ENCODE measurements around the gene ALX3. TPM values are rescaled to one million over a fixed set of nuclear protein-coding genes. Genes with fewer than 3 reads are reported as not detected.
"Not testable (repeated sequence)": the region's sequence is repeated elsewhere in the genome, so short reads cannot be mapped to it uniquely, and the experiment has no call there.

ALX3 gene
- total RNA-seq, 1 experiment from 2014 or later, result 0.35 TPM

DNA sequence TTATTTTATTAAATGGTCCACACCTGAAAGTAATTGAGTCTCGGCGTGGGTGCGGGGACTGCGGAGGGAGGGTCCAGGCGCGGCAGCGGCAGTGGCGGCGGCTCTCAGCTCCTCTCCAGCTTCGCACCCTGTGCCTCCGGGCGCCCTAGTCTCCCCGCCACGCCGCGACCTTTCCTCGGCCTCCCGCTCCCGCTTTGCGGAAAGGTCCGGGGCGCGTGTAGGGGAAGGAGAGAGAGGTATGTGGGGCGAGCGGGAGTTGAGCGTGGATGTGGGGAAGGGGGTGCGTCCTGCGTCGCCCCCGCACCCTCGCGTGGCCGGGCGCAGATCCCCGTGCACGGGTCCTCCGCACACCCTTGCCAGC, 13.4 kb upstream of the ALX3 start:
- Histone ChIP-seq H3K27me3 (ENCODE audit: control insufficient read depth, insufficient read depth, low read length) (peaks cover 79% of the 10 kb centered on the region), H3K36me3 (replicated peaks; ENCODE audit: control insufficient read depth, insufficient read depth, low read length) (no peaks in the 10 kb centered on the region), H3K4me3 (ENCODE audit: insufficient read depth, low read depth, low read length) (peak overlapping the region; percentile 28; the same call in 1 of the 2 replicates)
- DNase-seq, result peak; percentile 78

DNA sequence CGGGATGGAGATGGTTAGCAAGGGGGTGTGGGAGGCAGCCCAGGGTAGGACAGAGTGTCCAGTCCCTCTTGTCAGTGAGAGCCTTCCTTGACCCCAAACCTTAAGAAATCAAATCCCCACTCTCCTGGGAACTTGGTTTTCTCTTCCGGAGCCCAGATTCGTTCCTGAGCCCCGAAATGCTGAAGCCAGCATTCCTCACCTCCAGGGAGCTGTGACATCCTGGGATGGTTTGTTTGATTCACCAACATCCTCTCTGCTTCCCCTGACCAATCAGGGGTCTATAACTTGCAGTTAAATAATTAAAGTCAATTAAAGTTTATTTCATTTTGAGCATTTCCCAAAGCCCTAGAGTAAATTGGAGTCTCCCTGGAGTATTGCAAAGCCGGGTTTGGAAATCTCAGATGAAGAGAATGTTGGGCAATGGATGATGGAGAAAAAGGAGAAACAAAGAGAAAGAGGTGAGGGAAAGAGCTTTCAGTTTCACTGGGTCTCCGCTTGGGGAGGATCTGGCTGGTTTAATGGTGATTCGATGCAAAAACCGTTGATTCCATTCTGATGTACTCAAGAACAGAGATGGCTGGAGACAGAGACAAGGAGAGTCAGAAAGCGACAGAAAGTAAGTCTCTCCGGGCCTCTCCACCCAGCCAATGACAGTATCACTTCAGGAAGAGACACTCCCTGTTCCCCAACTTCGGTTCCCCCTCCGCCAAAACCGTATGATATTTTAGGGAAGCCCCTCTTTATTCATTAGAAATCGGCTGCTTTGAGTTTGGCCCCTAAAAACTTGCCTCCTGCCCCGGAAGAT, 12.8 kb upstream of the ALX3 start:
- peak; percentile 67 for DNase-seq
- Histone ChIP-seq H3K36me3 (replicated peaks; ENCODE audit: control insufficient read depth, insufficient read depth, low read length) (no peaks in the 10 kb centered on the region), H3K4me3 (ENCODE audit: insufficient read depth, low read depth, low read length) (peak overlapping the region; percentile 3; the same call in 1 of the 2 replicates), H3K27me3 (ENCODE audit: control insufficient read depth, insufficient read depth, low read length) (peaks cover 82% of the 10 kb centered on the region)

DNA sequence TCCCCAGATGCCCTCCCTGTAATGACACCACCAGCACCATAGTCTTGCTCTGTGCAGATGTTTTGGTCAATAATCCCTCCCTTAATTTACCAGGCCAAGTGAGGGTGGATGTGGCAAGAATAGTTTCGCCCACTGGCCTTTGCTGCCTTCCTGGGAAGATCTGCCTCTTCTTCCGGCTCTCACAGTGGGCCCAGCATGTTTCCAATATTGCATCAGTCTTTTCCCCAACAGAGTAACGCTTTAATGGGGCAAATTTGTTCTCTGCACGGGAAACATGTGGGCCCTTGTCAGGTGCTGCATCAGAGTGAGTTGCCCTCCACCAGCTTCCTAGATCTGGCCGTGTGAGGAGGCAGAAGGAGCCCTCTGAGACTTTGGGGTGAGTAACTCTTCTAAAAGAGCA, 12.0 kb upstream of the ALX3 start:
- no peaks in the 10 kb centered on the region for H3K36me3 ChIP-seq (replicated peaks; ENCODE audit: control insufficient read depth, insufficient read depth, low read length)
- no peak for DNase-seq
- H3K27me3 ChIP-seq (ENCODE audit: control insufficient read depth, insufficient read depth, low read length), result peaks cover 81% of the 10 kb centered on the region
- H3K4me3 ChIP-seq (ENCODE audit: insufficient read depth, low read depth, low read length), result no peak overlapping the region

- Histone ChIP-seq H3K27me3 (ENCODE audit: control insufficient read depth, insufficient read depth, low read length) (peaks cover 75% of the 10 kb centered on the region), H3K36me3 (replicated peaks; ENCODE audit: control insufficient read depth, insufficient read depth, low read length) (no peaks in the 10 kb centered on the region), H3K4me3 (ENCODE audit: insufficient read depth, low read depth, low read length) (no peak overlapping the region)
- no peak for DNase-seq
Measured at GRCh38 chr1:110081061-110081460, 10.6 kb upstream of the ALX3 start.

DNA sequence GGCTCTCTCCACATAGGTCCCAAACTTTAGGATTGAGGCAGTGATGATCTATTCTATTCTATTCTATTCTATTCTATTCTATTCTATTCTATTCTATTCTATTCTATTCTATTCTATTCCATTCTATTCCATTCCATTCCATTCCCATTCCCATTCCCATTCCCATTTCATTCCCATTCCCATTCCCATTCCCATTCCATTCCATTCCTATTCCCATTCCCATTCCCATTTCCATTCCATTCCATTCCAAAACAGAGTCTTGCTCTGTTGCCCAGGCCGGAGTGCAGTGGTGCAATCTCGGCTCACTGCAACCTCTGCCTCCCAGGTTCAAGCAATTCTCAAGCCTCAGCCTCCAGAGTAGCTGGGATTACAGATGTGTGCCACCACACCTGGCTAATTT, 9.5 kb upstream of the ALX3 start:
- H3K4me3 ChIP-seq (ENCODE audit: insufficient read depth, low read depth, low read length); DNase-seq; H3K36me3 ChIP-seq (replicated peaks; ENCODE audit: control insufficient read depth, insufficient read depth, low read length): not testable (repeated sequence)
- H3K27me3 ChIP-seq (ENCODE audit: control insufficient read depth, insufficient read depth, low read length), result peaks cover 65% of the 10 kb centered on the region

DNA sequence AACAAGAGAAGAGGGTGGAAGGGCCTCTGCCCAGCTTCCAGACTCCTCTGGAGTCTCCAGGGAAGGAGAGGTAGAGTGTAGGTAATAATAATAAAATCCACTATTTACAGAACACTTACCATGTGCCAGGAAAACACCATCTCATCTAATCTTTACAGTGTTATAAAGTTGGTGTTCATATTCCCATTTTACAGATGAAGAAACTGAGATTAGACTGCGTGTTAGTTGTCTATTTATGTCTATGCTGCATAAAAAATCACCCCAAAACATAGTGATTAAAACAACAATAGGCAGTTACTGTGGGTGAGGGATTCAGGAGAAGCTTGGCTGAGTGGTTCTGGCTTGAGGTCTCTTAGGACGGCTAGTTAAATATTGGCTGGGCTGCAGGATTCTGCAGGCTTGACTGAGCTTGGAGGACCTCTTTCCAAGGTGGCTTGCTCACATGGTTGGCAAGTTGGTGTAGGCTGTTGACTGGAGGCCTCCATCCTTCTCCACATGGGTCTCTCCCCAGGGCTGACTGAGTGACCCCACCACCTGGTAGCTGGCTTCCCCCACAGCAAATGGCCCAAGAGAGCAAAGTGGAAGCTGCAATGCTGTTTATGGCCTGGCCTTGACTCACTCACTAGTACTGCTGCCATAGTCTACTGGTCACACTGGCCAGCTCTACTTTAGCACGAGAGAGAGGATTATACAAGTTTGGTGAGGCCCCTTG, 6.5 kb upstream of the ALX3 start:
- DNase-seq, result no peak
- Histone ChIP-seq H3K27me3 (ENCODE audit: control insufficient read depth, insufficient read depth, low read length) (peaks cover 61% of the 10 kb centered on the region), H3K4me3 (ENCODE audit: insufficient read depth, low read depth, low read length) (no peak overlapping the region)

DNA sequence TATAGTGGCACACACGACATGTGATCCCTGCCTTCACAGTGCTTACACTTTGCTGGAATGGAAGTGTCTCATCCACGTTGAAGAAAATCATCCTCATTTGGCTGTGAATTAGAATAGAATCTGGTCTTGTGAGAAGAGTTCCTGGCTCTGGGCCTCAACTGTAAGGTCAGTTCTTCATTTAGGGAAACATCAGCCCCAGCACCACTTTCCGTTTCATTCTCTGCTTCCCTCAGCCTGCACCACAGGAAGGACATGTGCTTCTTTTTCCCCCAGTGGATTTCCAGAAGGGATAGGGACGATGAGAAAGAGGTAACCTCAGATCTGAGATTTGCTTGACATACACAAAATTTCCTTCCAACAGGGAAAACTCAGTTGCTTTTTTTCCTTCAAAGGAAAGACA, 3.7 kb upstream of the ALX3 start:
- Histone ChIP-seq H3K36me3 (replicated peaks; ENCODE audit: control insufficient read depth, insufficient read depth, low read length) (no peaks in the 10 kb centered on the region), H3K27me3 (ENCODE audit: control insufficient read depth, insufficient read depth, low read length) (peaks cover 72% of the 10 kb centered on the region), H3K4me3 (ENCODE audit: insufficient read depth, low read depth, low read length) (no peak overlapping the region)
- DNase-seq, result no peak

More for the DNA sequence above, 6.5 kb upstream of the ALX3 start:
- H3K36me3 ChIP-seq (replicated peaks; ENCODE audit: control insufficient read depth, insufficient read depth, low read length), result no peaks in the 10 kb centered on the region

- H3K27me3 ChIP-seq (ENCODE audit: control insufficient read depth, insufficient read depth, low read length), result peaks cover 92% of the 10 kb centered on the region
- DNase-seq, result peak; percentile 85
- peak overlapping the region; percentile 35 for H3K4me3 ChIP-seq (ENCODE audit: insufficient read depth, low read depth, low read length)
- no peaks in the 10 kb centered on the region for H3K36me3 ChIP-seq (replicated peaks; ENCODE audit: control insufficient read depth, insufficient read depth, low read length)
Measured at GRCh38 chr1:110070282-110070669, 196 bp downstream of the ALX3 start.

DNA sequence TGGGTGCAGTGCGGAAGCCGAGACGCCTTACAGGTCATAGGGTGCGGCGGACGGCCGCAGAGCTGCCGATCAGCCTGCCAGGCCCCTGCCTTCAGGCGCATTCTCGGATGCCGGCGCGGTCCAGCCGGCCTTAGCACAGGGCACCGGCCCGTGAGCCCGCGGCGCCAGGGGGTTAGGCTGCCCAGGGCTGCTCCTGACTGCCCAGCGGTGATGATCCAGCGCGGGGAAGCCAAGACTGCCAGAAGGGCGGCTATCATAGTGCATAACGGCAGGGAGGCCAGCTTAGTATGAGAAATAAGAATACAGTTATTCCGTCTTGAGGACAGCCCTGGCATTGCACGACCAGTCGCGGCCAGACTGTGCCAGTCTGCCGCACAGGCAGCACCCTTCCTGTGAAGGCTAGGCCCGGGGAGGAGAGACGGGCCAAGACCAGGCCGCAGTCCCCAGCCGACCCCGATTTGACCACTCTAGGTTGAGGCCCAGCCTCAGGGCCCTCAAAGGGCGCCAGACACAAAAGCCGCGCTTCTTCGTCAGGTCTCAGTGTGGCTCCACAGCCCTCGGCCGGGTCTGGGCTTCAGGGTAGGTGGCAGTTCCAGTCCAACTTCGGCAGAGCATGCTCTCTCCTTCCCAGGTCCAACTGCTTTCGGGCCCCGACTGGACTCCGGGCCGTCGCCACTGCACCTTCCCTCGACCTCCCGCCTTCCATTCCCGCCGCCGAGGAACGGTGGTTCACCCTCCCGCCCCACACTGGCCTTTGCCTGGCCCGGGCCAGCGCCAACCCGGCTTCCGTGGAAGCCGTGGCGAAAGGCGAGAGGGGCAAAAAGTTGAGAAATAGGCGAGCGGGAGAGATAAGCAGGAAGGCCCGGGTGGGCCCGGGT, 829 bp downstream of the ALX3 start:
- peak; percentile 86 for DNase-seq

DNA sequence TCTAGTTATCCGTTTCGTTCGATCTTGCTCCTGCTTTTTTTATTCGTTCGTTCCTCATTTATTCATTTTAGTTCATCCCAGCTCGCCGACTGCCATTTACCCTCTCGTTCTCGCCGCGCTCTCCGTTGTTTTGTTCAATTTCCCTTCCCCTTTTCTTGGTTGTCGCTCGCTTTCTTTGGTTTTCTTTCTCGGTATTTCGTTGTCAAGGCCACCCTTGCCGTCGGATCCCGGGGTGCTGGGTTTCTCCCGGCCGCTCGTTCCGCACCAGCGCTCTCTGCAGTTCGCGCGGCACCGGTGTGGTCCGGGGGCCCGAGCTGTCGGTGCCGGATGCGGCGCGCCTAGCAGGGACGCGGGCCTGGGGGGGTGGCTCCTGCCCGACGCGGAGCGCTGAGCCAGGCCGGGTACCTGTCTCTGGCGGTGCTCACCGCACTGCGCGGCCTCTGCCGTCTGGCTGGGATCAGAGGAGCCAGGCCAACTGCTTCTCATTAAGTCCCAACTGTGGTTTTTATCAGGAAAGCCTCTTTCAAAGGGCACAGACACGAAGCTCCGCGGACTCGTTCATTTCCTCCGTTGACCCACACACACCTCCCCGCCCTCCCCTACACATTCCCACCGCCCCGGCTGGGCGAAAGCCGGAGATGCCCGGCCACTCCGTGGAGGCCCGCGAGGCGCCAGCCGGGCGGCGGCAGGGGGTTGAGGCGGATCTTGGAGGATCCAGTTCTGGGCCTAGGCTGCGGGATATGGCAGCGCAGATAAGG, 1.6 kb downstream of the ALX3 start:
- Histone ChIP-seq H3K27me3 (ENCODE audit: control insufficient read depth, insufficient read depth, low read length) (peaks cover 88% of the 10 kb centered on the region), H3K36me3 (replicated peaks; ENCODE audit: control insufficient read depth, insufficient read depth, low read length) (no peaks in the 10 kb centered on the region), H3K4me3 (ENCODE audit: insufficient read depth, low read depth, low read length) (no peak overlapping the region)
- peak; percentile 89 for DNase-seq

More for the DNA sequence above, 829 bp downstream of the ALX3 start:
- H3K27me3 ChIP-seq (ENCODE audit: control insufficient read depth, insufficient read depth, low read length), result peaks cover 93% of the 10 kb centered on the region
- no peaks in the 10 kb centered on the region for H3K36me3 ChIP-seq (replicated peaks; ENCODE audit: control insufficient read depth, insufficient read depth, low read length)
- peak overlapping the region; percentile 35 for H3K4me3 ChIP-seq (ENCODE audit: insufficient read depth, low read depth, low read length)

DNA sequence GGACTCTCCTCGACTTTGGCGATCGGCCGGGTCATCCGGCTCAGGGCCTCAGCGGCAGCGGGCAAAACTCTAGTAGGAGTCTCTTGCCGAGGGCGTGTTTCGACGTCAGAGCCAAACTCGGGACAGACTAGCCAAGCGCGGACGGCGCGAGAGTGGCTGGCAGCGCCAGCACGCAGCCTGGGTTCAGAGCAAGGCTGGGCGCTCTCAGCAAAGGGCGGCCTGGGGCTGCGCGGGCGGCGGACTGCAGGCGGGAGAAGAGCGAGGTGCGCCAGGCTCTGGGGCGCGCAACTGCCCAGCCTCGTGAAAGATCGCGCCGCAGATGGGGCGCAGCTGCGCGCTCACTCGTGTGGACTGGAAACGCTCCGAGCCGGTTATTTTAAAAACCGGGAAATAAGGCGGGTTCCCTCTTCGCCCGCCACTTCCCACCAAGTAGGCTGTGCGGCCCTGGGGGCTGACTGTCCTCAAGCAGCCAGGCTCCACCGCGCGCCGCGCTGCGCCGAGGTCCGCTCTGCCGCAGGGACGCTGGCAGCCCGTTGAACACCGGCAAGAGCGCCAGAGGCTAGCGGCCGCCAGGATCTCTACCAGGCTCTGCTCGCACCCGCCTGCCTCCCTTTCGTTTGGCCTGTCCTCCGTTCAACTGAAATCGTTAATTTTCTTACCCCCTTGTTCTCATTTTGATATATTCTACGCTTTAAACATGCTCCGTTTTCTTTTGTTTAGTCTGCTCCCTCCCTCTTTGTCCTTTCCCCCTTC, 2.4 kb downstream of the ALX3 start:
- peaks cover 85% of the 10 kb centered on the region for H3K27me3 ChIP-seq (ENCODE audit: control insufficient read depth, insufficient read depth, low read length)
- DNase-seq, result peak; percentile 90
- H3K4me3 ChIP-seq (ENCODE audit: insufficient read depth, low read depth, low read length), result peak overlapping the region; percentile 26
- no peaks in the 10 kb centered on the region for H3K36me3 ChIP-seq (replicated peaks; ENCODE audit: control insufficient read depth, insufficient read depth, low read length)

DNA sequence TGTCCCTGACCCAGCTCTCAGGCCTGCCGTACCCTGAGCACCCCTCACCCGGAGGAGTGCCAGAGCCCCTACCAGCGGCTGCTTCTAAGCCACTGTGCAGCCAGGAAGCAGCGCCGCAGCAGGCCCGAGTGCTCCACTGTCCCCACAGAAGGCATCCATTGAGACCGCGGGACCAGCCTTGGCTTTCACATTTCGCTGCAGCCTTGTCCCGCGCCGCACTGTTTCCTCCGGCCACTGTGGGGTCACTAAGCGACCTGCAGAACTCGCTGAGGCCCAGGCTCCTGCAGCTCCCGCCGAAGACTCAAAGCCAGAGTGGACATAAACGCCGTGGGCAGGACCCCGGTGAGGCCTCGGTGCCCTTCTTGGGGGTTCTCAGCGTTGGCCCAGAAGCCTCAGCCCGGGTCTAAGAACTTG, 3.0 kb downstream of the ALX3 start:
- H3K4me3 ChIP-seq (ENCODE audit: insufficient read depth, low read depth, low read length), result peak overlapping the region; percentile 26; the same call in 1 of the 2 replicates
- no peaks in the 10 kb centered on the region for H3K36me3 ChIP-seq (replicated peaks; ENCODE audit: control insufficient read depth, insufficient read depth, low read length)
- peak; percentile 82 for DNase-seq
- H3K27me3 ChIP-seq (ENCODE audit: control insufficient read depth, insufficient read depth, low read length), result peaks cover 80% of the 10 kb centered on the region

DNA sequence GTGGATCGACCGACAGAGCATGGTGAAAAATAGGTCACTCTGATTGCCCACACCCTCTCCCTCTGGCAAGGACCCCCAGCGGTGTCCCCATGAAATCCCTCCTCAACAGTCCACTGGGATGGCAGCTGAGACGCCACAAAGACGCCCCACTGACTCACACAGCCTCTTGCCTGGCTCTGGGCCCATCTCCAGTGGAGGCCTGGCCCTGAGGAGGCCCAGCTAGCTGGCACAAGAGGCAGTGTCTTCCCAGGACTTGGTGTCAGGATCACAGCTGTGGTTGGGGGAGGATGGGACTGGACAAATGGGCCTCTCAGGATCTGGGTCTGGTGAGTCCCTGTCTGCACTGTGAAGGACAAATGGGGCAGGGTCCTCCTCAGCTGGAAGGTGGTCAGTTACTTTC, 4.6 kb downstream of the ALX3 start:
- peaks cover 4% of the 10 kb centered on the region; the same call in 1 of the 2 replicates for H3K36me3 ChIP-seq (replicated peaks; ENCODE audit: control insufficient read depth, insufficient read depth, low read length)
- H3K27me3 ChIP-seq (ENCODE audit: control insufficient read depth, insufficient read depth, low read length), result peaks cover 63% of the 10 kb centered on the region
- H3K4me3 ChIP-seq (ENCODE audit: insufficient read depth, low read depth, low read length), result no peak overlapping the region
- DNase-seq, result no peak
